ENCODE data around the gene ACTN2. TPM values are rescaled to one million over a fixed set of nuclear protein-coding genes. Genes with fewer than 3 reads are reported as not detected.

The ACTN2 gene
- total RNA-seq, 6 donors from 2014 or later: 1.4 to 11.5 (median 2.3) TPM

DNA sequence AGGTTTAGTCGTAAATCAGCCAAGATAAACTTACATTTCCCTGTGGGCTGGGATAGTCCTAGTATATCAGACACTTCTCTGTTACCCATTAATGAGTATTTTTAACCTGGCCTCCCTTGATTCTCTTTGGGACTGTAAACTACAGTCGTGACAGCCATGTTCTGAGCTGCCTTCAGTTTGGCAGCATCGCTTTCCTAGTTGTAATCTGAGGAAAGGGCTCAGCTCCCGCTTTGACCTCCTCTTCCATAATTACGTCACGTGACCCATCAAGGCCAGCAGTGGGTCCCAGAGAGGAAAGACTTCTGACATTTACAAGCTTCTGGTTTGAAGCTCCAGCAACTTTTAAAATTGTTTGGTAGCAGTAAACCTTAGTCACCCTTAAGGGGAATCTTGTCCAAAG lies 74.2 kb downstream of the ACTN2 start:
- H3K4me3 ChIP-seq: no peak overlapping the region
- H3K4me1 ChIP-seq: no peaks in the 10 kb centered on the region
- DNase-seq (no peak), ATAC-seq (ENCODE audit: low FRiP score in 2 of 2) (no peak)
- WGBS, 2 donors: 75 to 78% methylated on average over 6 of the region's 6 CpGs
- no peak overlapping the region for H3K27ac ChIP-seq
- TF ChIP-seq POLR2AphosphoS5 (IDR thresholded peaks at IDR 0.05): no peak
- TF ChIP-seq POLR2A (IDR thresholded peaks at IDR 0.05): no peak
- TF ChIP-seq EP300 (IDR thresholded peaks at IDR 0.05): no peak
- TF ChIP-seq, protein P1, sequence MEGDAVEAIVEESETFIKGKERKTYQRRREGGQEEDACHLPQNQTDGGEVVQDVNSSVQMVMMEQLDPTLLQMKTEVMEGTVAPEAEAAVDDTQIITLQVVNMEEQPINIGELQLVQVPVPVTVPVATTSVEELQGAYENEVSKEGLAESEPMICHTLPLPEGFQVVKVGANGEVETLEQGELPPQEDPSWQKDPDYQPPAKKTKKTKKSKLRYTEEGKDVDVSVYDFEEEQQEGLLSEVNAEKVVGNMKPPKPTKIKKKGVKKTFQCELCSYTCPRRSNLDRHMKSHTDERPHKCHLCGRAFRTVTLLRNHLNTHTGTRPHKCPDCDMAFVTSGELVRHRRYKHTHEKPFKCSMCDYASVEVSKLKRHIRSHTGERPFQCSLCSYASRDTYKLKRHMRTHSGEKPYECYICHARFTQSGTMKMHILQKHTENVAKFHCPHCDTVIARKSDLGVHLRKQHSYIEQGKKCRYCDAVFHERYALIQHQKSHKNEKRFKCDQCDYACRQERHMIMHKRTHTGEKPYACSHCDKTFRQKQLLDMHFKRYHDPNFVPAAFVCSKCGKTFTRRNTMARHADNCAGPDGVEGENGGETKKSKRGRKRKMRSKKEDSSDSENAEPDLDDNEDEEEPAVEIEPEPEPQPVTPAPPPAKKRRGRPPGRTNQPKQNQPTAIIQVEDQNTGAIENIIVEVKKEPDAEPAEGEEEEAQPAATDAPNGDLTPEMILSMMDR (IDR thresholded peaks at IDR 0.05): no peak
- H3K36me3 ChIP-seq: no peaks in the 10 kb centered on the region
- H3K27me3 ChIP-seq: no peaks in the 10 kb centered on the region
- no peaks in the 10 kb centered on the region for H3K9me3 ChIP-seq

DNA sequence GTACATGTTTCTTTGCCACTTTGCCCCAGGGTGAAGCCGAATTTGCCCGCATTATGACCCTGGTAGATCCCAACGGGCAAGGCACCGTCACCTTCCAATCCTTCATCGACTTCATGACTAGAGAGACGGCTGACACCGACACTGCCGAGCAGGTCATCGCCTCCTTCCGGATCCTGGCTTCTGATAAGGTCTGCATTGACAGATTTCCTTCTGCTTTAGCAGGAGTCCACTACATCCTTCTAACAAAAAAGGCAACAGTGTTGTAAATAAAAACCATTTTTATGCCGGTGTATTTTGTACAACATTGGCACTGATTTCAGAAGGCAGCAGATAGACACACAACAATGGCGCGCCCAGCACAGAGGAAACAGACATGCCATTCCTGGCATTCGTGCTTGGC lies 74.7 kb downstream of the ACTN2 start:
- no peaks in the 10 kb centered on the region for H3K9me3 ChIP-seq
- ATAC-seq (ENCODE audit: low FRiP score in 2 of 2) (no peak), DNase-seq (no peak)
- no peak overlapping the region for H3K4me3 ChIP-seq
- no peak overlapping the region for H3K27ac ChIP-seq
- H3K36me3 ChIP-seq: no peaks in the 10 kb centered on the region
- no peaks in the 10 kb centered on the region for H3K27me3 ChIP-seq
- WGBS, 2 donors: 92 to 94% methylated on average over 14 of the region's 14 CpGs
- no peaks in the 10 kb centered on the region for H3K4me1 ChIP-seq
- TF ChIP-seq POLR2AphosphoS5 (IDR thresholded peaks at IDR 0.05) (no peak), POLR2A (IDR thresholded peaks at IDR 0.05) (no peak), EP300 (IDR thresholded peaks at IDR 0.05) (no peak)
- TF ChIP-seq, protein P1 (IDR thresholded peaks at IDR 0.05): no peak

DNA sequence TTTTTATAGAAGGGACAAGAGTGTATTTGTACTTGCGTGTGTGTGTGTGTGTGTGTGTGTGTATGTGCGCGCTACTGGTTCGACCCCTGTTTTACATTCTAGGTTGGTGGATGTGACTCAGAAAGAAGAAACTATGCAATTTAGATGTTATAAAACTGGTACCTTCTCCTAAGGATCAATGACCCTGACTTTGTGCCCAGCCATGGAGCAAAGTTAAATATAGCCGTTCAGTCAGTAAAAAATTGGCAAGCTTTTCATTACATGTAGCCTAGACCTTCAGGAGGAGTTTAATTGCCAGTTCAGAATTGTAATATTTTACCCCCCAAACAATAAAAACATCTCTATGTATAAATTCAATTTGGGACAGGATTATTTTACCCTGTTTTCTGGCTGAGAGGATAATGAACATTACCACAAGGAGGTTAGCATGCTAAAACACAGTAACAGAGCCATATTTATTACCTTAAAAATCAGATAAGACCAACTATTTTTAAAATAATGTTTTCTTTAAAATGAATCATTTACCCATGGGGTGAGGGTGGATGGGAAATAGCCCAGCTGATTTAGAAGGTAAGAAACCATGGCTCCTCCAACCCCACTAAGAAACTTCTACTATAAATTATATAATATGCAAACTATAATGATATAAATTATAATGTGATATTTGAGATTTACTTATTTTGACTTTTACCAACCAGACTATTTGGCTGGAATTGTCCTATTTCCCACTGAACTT lies 75.3 kb downstream of the ACTN2 start:
- H3K27ac ChIP-seq: no peak overlapping the region
- 84 to 91% methylated on average over 5 of the region's 5 CpGs for WGBS, 2 donors
- H3K27me3 ChIP-seq: no peaks in the 10 kb centered on the region
- DNase-seq (no peak), ATAC-seq (ENCODE audit: low FRiP score in 2 of 2) (no peak)
- no peak for TF ChIP-seq POLR2A (IDR thresholded peaks at IDR 0.05)
- TF ChIP-seq, protein P1 (IDR thresholded peaks at IDR 0.05): no peak
- no peak for TF ChIP-seq POLR2AphosphoS5 (IDR thresholded peaks at IDR 0.05)
- no peak for TF ChIP-seq EP300 (IDR thresholded peaks at IDR 0.05)
- no peaks in the 10 kb centered on the region for H3K36me3 ChIP-seq
- H3K4me1 ChIP-seq: no peaks in the 10 kb centered on the region
- no peak overlapping the region for H3K4me3 ChIP-seq
- H3K9me3 ChIP-seq: no peaks in the 10 kb centered on the region

DNA sequence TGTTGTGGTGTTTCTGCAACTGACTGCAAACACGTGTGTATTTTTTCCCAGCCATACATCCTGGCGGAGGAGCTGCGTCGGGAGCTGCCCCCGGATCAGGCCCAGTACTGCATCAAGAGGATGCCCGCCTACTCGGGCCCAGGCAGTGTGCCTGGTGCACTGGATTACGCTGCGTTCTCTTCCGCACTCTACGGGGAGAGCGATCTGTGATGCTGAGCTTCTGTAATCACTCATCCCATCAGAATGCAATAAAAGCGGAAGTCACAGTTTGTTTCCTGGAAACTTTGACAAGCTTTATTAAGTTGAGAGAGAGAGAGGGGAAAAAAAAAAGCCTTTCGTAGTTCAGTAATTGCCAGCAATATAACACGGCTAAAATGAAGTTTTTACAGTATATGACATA lies 76.1 kb downstream of the ACTN2 start:
- ATAC-seq (ENCODE audit: low FRiP score in 2 of 2) (peak in 1 of 2 donors; percentile 69), DNase-seq (no peak)
- Histone ChIP-seq H3K27ac (no peak overlapping the region), H3K4me3 (no peak overlapping the region), H3K27me3 (no peaks in the 10 kb centered on the region), H3K36me3 (no peaks in the 10 kb centered on the region), H3K4me1 (no peaks in the 10 kb centered on the region), H3K9me3 (no peaks in the 10 kb centered on the region)
- TF ChIP-seq EP300 (IDR thresholded peaks at IDR 0.05) (no peak), POLR2A (IDR thresholded peaks at IDR 0.05) (no peak), POLR2AphosphoS5 (IDR thresholded peaks at IDR 0.05) (no peak)
- TF ChIP-seq, protein P1 (IDR thresholded peaks at IDR 0.05): no peak
- 67 to 85% methylated on average over 15 of the region's 15 CpGs for WGBS, 2 donors

DNA sequence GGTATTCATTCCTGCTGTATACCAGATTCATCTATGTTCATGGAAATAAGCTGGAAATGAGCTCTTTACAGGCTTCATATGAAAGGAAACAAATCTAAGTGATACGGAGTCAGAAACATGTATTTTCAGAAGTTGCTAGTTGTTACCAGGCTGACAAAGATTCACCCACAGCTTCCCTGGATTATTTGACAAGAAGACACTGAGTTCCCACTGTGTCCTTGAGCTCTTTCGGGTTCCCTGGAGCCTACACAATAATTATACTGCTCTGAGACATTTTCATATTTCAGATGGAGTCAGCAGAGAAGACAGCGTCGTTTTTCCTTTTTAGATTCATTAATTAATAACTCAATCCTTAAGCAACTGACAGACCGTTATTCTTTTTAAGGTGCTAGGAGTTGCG lies 79.5 kb downstream of the ACTN2 start:
- Histone ChIP-seq H3K4me3 (no peak overlapping the region), H3K9me3 (no peaks in the 10 kb centered on the region), H3K36me3 (no peaks in the 10 kb centered on the region), H3K4me1 (no peaks in the 10 kb centered on the region), H3K27ac (no peak overlapping the region), H3K27me3 (no peaks in the 10 kb centered on the region)
- DNase-seq (no peak), ATAC-seq (ENCODE audit: low FRiP score in 2 of 2) (no peak)
- TF ChIP-seq POLR2A (IDR thresholded peaks at IDR 0.05): no peak
- TF ChIP-seq EP300 (IDR thresholded peaks at IDR 0.05): no peak
- TF ChIP-seq, protein P1 (IDR thresholded peaks at IDR 0.05): no peak
- no peak for TF ChIP-seq POLR2AphosphoS5 (IDR thresholded peaks at IDR 0.05)
- 73 to 80% methylated on average over 6 of the region's 6 CpGs for WGBS, 2 donors
